IMR-90 (cell line): Measurements from ENCODE around the gene EPHA2.

ENCODE experiments used
- BHLHE40 ChIP-seq: fragments of 150-350 bp; IDR thresholded peaks from 2 replicates; pipeline ENCODE4 v1.6.1; 2016; ENCODE audit warnings: mild to moderate bottlenecking, low read depth, low read length
- CTCF ChIP-seq: conservative IDR thresholded peaks from 2 replicates; pipeline ENCODE4 v1.5.1; 2012; ENCODE audit warnings: mild to moderate bottlenecking, low read depth, low read length, improper control_type of control experiment
- FOS ChIP-seq: fragments of 150-350 bp; IDR thresholded peaks from 2 replicates; pipeline ENCODE4 v1.6.1; 2016; ENCODE audit warnings: low read depth, low read length
- MAFK ChIP-seq: IDR thresholded peaks from 2 replicates; pipeline ENCODE4 v1.6.1; 2012; ENCODE audit warnings: low read depth, low read length, improper control_type of control experiment
- POLR2A ChIP-seq: IDR thresholded peaks from 2 replicates; pipeline ENCODE4 v1.6.1; 2012; ENCODE audit warnings: mild to moderate bottlenecking, low read depth, low read length
- RAD21 ChIP-seq: IDR thresholded peaks from 2 replicates; pipeline ENCODE4 v1.6.1; 2012; ENCODE audit warnings: low read length, improper control_type of control experiment
- TF ChIP-seq, protein P1 (sequence below): fragments of 150-350 bp; IDR thresholded peaks from 2 replicates; pipeline ENCODE4 v1.6.1; 2017; ENCODE audit warnings: mild to moderate bottlenecking, antibody characterized with exemption, low read length, low read depth

- TF ChIP-seq CTCF: no peak
- TF ChIP-seq POLR2A: no peak
- no peak for TF ChIP-seq FOS
- no peak for TF ChIP-seq RAD21
- TF ChIP-seq BHLHE40: no peak
- TF ChIP-seq, protein P1, sequence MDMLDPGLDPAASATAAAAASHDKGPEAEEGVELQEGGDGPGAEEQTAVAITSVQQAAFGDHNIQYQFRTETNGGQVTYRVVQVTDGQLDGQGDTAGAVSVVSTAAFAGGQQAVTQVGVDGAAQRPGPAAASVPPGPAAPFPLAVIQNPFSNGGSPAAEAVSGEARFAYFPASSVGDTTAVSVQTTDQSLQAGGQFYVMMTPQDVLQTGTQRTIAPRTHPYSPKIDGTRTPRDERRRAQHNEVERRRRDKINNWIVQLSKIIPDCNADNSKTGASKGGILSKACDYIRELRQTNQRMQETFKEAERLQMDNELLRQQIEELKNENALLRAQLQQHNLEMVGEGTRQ: no peak
- no peak for TF ChIP-seq MAFK
Measured at GRCh38 chr1:16158993-16159831, 3.3 kb upstream of the EPHA2 start.
